Astrocyte of the cerebellum (primary cell): ENCODE measurements around the gene ACADSB.

ENCODE experiments used
- DNase-seq: peaks from one replicate; pipeline ENCODE4 v3.0.0-alpha.2; 2011; ENCODE audit warnings: low read depth
- H3K4me3 ChIP-seq: 2 replicates; pipeline ENCODE4 v1.5.1; 2011; ENCODE audit warnings: mild to moderate bottlenecking, low read depth, low read length, moderate library complexity
- in situ Hi-C: cut with HindIII; loops from 2 replicates; pipeline ENCODE4 v1.10.0; 2017; ENCODE audit warnings: low sequenced_read_pairs
- TF ChIP-seq, protein P1 (sequence below): IDR thresholded peaks from 2 replicates; pipeline ENCODE4 v1.5.1; 2012; ENCODE audit warnings: low read length, low read depth, moderate library complexity, mild to moderate bottlenecking; ENCODE audit errors: missing control alignments

Gene ACADSB

DNA sequence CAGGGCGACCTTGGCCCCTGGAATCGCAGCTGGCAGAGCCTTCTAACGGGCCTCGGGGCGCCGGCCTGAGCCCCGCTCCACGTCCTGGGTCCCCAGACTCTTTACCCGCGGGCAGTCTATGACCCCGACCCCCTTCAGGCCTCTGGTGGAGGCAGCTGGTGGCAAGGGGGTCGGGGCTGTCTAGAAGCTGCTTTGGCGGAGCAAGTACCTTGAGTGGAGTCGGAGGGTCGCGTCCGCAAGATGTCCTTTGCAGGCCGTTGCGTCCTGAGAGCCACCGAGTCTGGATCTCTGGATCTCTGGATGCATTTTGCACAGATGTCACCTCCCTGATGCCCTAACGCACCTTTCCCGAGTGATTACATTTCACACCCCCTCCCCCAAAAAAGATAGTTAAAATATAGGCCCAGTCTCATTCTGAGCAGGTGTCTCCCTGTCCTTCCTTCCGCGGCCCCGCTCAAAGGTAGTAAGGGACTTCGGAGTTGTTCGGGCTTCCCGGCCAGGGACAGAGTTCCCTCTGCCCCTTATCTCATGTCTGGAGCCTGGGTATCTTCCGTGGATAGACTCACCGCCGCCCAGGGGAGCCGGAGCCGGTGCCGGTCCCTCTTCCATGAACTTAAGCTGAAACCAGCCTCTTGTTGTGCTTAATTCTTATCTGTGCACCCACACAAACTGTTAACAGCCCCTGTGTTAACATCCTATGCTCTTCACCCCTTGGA, 457 bp downstream of the ACADSB start:
- DNase-seq = no peak
- in situ Hi-C loops = no loop called here
- peak overlapping the region; percentile 80 for H3K4me3 ChIP-seq
- TF ChIP-seq, protein P1, sequence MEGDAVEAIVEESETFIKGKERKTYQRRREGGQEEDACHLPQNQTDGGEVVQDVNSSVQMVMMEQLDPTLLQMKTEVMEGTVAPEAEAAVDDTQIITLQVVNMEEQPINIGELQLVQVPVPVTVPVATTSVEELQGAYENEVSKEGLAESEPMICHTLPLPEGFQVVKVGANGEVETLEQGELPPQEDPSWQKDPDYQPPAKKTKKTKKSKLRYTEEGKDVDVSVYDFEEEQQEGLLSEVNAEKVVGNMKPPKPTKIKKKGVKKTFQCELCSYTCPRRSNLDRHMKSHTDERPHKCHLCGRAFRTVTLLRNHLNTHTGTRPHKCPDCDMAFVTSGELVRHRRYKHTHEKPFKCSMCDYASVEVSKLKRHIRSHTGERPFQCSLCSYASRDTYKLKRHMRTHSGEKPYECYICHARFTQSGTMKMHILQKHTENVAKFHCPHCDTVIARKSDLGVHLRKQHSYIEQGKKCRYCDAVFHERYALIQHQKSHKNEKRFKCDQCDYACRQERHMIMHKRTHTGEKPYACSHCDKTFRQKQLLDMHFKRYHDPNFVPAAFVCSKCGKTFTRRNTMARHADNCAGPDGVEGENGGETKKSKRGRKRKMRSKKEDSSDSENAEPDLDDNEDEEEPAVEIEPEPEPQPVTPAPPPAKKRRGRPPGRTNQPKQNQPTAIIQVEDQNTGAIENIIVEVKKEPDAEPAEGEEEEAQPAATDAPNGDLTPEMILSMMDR = no peak

DNA sequence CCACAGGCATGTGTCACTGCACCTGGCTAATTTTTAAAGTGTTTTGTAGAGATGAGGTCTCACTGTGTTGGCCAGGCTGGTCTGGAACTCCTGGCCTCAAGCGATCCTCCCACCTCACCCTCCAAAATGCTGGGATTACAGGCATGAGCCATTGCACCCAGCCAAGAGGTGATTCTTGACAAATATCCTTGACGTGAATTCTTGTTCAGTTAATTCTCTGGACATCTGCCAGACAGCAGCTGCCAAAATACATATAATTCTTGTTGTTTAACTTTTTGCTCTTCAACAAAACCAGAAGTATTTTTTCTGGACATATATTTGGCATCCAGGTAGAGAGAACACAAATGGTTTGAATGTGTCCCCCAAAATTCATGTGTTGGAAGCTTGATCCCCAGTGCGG, 3.2 kb downstream of the ACADSB start:
- H3K4me3 ChIP-seq = no peak overlapping the region
- TF ChIP-seq, protein P1 = no peak
- in situ Hi-C loops = no loop called here
- no peak for DNase-seq

DNA sequence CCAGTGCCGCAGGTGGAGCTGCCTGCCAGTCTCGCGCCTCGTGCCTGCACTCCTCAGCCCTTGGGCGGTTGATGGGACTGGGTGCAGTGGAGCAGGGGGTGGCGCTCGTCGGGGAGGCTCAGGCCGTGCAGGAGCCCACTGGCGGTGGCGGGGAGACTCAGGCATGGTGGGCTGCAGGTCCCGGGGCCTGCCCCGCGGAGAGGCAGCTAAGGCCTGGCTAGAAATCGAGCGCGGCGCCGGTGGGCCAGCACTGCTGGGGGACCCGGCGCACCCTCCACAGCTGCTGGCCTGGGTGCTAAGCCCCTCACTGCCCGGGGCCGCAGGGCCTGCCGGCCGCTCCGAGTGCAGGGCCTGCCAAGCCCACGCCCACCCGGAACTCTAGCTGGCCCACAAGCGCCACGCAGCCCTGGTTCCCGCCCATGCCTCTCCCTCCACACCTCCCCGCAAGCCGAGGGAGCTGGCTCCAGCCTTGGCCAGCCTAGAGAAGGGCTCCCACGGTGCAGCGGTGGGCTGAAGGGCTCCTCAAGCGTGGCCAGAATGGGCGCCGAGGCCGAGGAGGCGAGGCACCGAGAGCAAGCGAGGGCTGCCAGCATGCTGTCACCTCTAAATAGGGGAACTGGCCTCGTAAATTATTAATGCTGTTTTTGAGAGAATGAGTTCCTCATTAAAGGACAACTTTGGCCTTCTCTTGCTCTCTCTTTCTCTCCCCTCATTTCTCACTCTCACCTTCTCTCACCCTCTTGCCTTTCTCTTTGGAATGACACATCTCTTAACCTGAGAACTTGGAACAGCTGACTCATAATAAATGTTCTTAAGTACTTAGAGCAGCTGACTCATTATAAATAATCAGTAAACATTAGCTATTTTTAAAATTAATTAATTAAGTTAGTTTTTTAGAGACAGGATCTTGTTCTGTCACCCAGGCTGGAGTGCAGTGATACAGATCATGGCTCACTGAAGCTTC, 4.9 kb downstream of the ACADSB start:
- no peak overlapping the region for H3K4me3 ChIP-seq
- in situ Hi-C loops = no loop called here
- TF ChIP-seq, protein P1 = no peak
- DNase-seq = no peak

DNA sequence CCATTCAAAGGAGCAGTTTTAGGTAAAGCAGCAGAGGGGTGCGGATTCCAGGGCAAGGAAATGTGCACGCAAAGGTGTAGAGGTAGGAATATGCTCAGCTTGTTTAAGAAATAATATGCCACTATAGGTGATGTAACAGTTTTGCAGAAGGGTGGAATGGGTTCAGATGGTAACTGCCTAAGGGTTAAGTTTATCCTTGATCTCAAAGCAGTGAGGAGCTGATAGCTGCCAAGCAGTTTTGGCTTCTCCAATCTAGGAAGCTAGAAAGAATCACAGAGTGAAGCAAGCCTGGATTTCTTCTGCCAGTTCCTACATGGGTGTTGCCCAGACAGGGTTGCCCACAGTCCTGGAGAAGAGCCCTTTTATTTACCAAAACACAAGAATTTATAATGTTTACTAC, 6.0 kb downstream of the ACADSB start:
- no peak for DNase-seq
- in situ Hi-C loops = no loop called here
- TF ChIP-seq, protein P1 = no peak

DNA sequence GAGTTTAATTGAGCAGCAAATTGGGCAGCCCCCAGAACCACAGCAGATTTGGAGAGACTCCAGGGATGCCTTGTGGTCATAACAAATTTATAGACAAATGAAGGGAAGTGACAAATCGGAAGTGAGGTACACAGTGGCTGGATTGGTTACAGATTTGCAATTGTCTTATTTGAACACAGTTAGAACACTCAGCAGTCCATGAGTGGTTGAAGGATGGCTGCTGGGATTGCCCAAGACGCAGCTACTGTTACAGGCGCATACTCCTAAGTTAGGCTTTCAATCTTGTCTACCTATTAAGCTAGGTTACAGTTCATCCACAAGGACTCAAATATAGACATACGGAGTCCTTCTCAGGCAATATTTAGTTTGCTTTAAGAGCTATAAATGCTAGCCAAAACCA, 7.4 kb downstream of the ACADSB start:
- TF ChIP-seq, protein P1 = no peak
- in situ Hi-C loops = no loop called here
- no peak for DNase-seq
- H3K4me3 ChIP-seq = no peak overlapping the region

More for the DNA sequence above, 6.0 kb downstream of the ACADSB start:
- H3K4me3 ChIP-seq = no peak overlapping the region

DNA sequence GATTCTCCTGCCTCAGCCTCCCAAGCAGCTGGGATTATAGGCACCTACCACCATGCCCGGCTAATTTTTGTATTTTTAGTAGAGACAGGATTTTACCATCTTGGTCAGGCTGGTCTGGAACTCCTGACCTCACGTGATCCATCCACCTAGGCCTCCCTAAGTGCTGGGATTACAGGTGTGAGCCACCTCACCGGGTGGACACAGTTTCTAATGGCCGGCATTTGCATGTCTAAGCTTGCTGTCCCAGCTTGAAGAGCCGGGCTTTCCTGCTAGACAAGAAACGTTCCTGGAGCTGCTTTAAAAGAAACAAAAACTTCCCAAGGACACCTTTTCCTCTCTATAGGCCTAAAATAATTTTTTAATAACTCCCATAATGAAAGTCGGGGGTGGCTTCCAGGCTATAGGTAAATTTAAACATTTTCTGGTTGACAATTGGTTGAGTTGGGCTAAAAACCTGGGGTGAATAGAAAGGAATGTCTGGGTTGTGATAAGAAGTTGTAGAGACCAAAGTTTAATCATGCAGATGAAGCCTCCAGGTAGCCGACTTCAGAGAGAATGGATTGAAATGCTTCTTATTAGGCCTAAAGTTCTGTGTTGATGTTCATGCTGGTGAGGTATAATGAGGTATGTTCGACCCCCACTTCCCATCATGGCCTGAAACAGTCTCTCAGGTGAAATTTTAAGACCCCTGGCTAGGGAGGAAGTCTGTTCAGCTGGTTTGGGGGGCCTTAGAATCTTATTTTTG, 8.8 kb downstream of the ACADSB start:
- H3K4me3 ChIP-seq = no peak overlapping the region
- TF ChIP-seq, protein P1 = no peak
- in situ Hi-C loops = no loop called here
- DNase-seq = no peak
